Muscle layer of colon (tissue), 2 donors: ENCODE results near the gene KDM4B.

Experiments used
- H3K27ac ChIP-seq: one replicate; pipeline ENCODE4 v1.7.0; 2013; ENCODE audit warnings: low read depth, mild to moderate bottlenecking, low read length, moderate library complexity
- H3K27me3 ChIP-seq, 2 donors: one replicate each; pipeline ENCODE4 v1.7.0; 2013; ENCODE audit warnings: low read length in 2 of 2, mild to moderate bottlenecking in 2 of 2; ENCODE audit not compliant: insufficient read depth in 2 of 2, control insufficient read depth in 1 of 2
- H3K36me3 ChIP-seq: one replicate; pipeline ENCODE4 v1.7.0; 2013; ENCODE audit warnings: mild to moderate bottlenecking, low read length; ENCODE audit not compliant: insufficient read depth
- H3K4me1 ChIP-seq: one replicate; pipeline ENCODE4 v1.7.0; 2013; ENCODE audit warnings: mild to moderate bottlenecking, low read length; ENCODE audit not compliant: insufficient read depth
- H3K4me3 ChIP-seq, 2 donors: one replicate each; pipeline ENCODE4 v1.7.0; 2013; ENCODE audit warnings: low read length in 2 of 2, low read depth in 1 of 2, mild to moderate bottlenecking in 1 of 2, moderate library complexity in 1 of 2
- H3K9ac ChIP-seq: one replicate; pipeline ENCODE4 v1.7.0; 2013; ENCODE audit warnings: low read length
- H3K9me3 ChIP-seq: one replicate; pipeline ENCODE4 v1.7.0; 2013; ENCODE audit warnings: mild to moderate bottlenecking, low read length
- donor health status: abdominal sarcoma.
- donor health status: Adenocarcinoma of cecum.

KDM4B gene

DNA sequence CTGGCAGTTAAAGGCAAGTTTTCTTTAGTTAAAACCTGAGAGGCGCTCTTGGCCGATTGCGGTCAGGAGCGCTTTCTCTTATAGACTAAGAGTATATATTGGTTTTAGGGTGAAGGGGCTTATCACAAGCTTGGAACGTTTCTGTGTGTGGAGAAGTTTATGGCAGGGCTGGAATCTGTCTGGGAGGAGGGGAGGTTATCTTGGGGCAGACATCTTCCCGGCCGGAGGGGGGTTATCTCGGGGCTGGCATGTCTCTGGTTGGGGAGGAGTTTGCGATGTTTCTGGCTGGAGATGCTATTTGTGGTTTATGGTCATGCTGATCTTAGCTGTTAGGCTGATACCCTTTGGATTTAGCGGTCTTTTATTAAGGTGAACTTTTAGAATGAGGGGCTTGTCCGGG lies 18.3 kb downstream of the KDM4B start:
- Histone ChIP-seq H3K9me3 (no peaks in the 10 kb centered on the region), H3K4me1 (peaks cover 20% of the 10 kb centered on the region), H3K36me3 (no peaks in the 10 kb centered on the region), H3K27ac (peak overlapping the region; percentile 24), H3K4me3 (no peak overlapping the region), H3K27me3 (no peaks in the 10 kb centered on the region), H3K9ac (no peak overlapping the region)

- no peaks in the 10 kb centered on the region for H3K36me3 ChIP-seq
- H3K9ac ChIP-seq, result no peak overlapping the region
- peaks cover 20% of the 10 kb centered on the region for H3K4me1 ChIP-seq
- H3K27me3 ChIP-seq, result no peaks in the 10 kb centered on the region
- no peak overlapping the region for H3K4me3 ChIP-seq
- H3K9me3 ChIP-seq, result no peaks in the 10 kb centered on the region
- H3K27ac ChIP-seq, result no peak overlapping the region
Observed at GRCh38 chr19:4987692-4988370, 18.9 kb downstream of the KDM4B start.

DNA sequence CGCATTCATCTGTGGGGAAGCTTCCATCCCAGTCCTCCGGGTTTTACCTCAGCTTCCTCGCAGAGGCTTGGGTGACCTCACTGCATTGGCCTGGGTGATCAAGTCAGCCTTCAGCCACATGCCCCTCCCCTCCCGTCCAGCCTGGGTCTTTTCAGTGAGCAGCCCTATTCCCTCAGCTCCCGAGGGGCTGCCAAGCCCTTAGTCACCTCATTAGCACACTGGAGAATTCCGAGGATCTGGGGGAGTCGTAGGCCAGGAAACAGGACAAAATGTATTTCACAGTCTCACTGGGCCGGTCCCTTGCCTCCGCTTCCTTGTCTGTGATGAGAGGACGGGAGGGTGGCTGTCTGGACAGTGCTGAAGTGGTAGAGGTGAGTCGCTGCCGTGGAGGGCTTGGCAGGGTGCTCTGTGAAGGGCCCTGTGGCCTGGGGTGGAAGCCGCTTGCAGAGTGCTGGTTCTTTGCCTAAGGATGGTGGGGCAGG lies 19.9 kb downstream of the KDM4B start:
- Histone ChIP-seq H3K9ac (no peak overlapping the region), H3K27ac (peak overlapping the region; percentile 27), H3K36me3 (no peaks in the 10 kb centered on the region), H3K27me3 (no peaks in the 10 kb centered on the region), H3K4me1 (peaks cover 20% of the 10 kb centered on the region), H3K9me3 (no peaks in the 10 kb centered on the region), H3K4me3 (no peak overlapping the region)

DNA sequence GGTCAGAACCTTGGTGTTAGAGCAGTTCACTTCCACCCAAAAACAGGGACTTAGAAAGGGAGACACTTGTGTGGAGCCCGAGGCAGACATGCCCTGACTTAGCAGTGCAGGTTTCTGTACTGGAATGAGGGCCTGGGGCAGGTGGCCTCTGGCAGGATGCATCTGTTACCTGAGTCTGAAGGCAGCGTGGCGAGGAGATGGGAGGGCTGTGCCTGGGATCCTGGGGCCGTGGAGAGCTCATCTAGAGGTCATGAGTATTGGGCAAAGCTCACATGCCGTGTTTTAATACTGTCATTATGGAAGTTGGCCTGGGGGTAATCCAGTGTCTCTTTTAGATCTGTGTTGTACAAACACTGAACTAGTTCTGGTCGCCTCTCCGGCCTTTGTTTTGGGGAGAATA lies 21.4 kb downstream of the KDM4B start:
- Histone ChIP-seq H3K9ac (no peak overlapping the region), H3K27me3 (no peaks in the 10 kb centered on the region), H3K4me3 (no peak overlapping the region), H3K27ac (no peak overlapping the region), H3K36me3 (no peaks in the 10 kb centered on the region), H3K4me1 (peaks cover 20% of the 10 kb centered on the region), H3K9me3 (no peaks in the 10 kb centered on the region)

DNA sequence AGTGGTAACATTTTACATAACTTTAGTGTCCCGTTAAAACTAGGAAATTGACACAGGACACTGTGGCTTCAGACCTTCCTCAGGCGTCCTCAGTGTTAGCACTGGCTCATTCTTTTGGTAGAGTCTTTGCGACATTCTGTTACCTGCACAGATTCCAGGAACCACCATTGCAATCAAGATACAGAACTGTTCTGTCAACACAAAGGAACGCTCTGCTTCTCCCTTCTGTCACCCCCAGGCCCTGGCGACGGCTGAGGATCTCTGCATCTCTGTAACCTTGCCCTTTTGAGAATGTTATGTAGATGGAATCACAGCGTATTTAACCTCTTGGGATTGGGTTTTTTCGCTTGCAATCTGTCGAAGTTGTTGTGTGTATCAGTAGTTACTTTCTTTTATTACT lies 22.6 kb downstream of the KDM4B start:
- H3K4me3 ChIP-seq, result no peak overlapping the region
- no peaks in the 10 kb centered on the region for H3K9me3 ChIP-seq
- H3K36me3 ChIP-seq, result peaks cover 1% of the 10 kb centered on the region
- H3K27me3 ChIP-seq, result no peaks in the 10 kb centered on the region
- peaks cover 20% of the 10 kb centered on the region for H3K4me1 ChIP-seq
- H3K9ac ChIP-seq, result no peak overlapping the region
- no peak overlapping the region for H3K27ac ChIP-seq

DNA sequence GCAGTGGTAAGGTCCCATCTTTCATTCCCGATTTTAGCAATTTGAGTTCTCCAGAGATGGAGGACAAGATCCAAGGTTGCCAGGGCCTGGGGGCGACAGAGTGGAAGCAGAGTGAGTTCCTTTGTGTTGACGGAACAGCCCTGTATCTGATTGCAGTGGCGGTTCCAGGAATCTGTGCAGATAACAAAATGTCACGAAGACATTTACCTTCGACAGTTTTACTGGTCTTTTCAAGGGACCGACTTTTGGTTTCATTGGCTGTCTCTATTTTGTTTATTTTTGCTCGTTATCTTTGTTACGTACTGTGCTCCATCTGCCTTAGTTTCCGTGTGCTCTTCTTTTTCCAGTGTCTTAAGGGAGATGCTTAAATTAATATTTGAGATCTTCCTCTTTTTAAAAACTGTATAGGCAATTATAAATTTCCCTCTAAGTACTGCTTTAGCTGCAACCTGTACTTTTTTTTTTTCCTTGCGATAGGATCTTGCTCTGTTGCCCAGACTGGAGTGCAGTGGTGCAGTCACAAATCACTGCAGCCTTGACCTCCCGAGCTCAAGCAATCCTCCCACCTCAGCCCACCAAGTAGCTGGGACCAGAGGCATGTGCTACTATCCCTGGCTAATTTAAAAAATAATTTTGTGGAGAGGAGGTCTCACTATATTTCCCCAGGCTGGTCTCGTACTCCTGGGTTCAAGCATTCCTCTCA lies 23.2 kb downstream of the KDM4B start:
- Histone ChIP-seq H3K4me3 (no peak overlapping the region), H3K9me3 (no peaks in the 10 kb centered on the region), H3K27ac (no peak overlapping the region), H3K27me3 (no peaks in the 10 kb centered on the region), H3K4me1 (peaks cover 17% of the 10 kb centered on the region), H3K9ac (no peak overlapping the region), H3K36me3 (peaks cover 8% of the 10 kb centered on the region)

DNA sequence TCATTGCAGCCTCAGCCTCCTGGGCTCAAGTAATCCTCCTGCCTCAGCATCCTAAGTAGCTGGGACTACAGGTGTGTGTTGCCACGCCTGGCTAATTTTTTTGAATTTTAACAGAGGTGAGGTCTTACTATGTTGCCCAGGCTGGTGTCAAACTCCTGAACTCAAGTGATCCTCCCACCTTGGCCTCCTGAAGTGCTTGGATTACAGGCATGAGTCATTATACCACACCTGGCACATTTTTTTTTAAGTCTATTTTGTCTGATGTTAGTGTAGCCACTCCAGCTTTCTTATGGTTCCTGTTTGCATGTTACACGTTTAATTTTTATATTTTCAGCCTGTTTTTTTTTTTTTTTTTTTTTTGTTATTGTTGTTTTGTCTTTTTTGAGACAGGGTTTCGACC lies 24.8 kb downstream of the KDM4B start:
- Histone ChIP-seq H3K27ac (no peak overlapping the region), H3K4me1 (peaks cover 5% of the 10 kb centered on the region), H3K9ac (no peak overlapping the region), H3K9me3 (no peaks in the 10 kb centered on the region), H3K36me3 (peaks cover 8% of the 10 kb centered on the region), H3K4me3 (no peak overlapping the region), H3K27me3 (no peaks in the 10 kb centered on the region)

DNA sequence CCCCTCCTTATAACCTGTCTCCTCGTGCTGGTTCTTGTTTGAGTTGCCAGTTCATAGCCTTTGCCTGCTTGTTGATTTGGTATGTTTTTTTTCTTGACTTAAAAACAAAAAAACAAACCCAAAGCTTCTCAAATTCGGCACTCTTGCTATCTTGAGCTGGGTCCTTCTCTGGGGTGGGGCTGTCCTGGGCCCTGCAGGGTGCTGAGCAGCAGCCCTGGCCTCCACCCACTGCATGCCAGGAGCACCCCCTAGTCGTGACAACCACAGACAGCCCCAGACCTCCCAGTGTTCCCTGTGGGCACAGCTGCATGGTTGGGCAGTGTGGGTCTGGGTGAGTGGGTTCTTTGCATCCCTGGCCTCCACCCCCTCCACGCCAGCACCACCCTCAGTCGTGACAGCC lies 27.8 kb downstream of the KDM4B start:
- Histone ChIP-seq H3K27me3 (no peaks in the 10 kb centered on the region), H3K9me3 (no peaks in the 10 kb centered on the region), H3K4me1 (no peaks in the 10 kb centered on the region), H3K36me3 (peaks cover 8% of the 10 kb centered on the region), H3K4me3 (no peak overlapping the region), H3K9ac (no peak overlapping the region), H3K27ac (no peak overlapping the region)

GRCh38 chr19:4997297-4997696 lies 28.4 kb downstream of the KDM4B start:
- Histone ChIP-seq H3K9ac (no peak overlapping the region), H3K4me1 (no peaks in the 10 kb centered on the region), H3K27ac (no peak overlapping the region), H3K9me3 (no peaks in the 10 kb centered on the region), H3K36me3 (peaks cover 8% of the 10 kb centered on the region), H3K4me3 (no peak overlapping the region), H3K27me3 (no peaks in the 10 kb centered on the region)

DNA sequence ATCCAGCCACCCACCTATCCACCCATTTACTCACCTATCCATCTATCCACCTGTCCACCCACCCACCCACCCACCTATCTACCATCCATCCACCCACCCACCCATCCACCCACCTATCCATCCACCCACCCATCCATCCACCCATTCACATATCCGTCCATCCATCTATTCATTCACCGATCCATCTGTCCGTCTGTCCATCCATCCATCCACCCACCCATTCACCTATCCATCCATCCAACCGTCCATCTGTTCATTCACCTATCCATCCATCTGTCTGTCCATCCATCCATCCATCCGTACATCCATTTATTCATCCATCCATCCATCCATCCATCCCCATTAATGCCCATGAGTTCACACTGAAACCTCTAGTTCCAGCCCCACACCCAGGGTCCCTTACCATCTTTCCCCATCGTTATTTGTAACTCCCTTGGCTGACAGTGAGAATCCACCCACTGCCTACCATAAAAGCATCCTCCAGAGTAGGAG lies 31.3 kb downstream of the KDM4B start:
- Histone ChIP-seq H3K9me3 (no peaks in the 10 kb centered on the region), H3K9ac (no peak overlapping the region), H3K4me1 (no peaks in the 10 kb centered on the region), H3K27me3 (no peaks in the 10 kb centered on the region), H3K4me3 (no peak overlapping the region), H3K27ac (no peak overlapping the region), H3K36me3 (peaks cover 8% of the 10 kb centered on the region)

- Histone ChIP-seq H3K4me1 (no peaks in the 10 kb centered on the region), H3K27ac (no peak overlapping the region)
Observed at GRCh38 chr19:5001615-5002014, 32.7 kb downstream of the KDM4B start.

More at GRCh38 chr19:5001615-5002014, 32.7 kb downstream of the KDM4B start:
- H3K27me3 ChIP-seq, result no peaks in the 10 kb centered on the region
- peaks cover 6% of the 10 kb centered on the region for H3K36me3 ChIP-seq
- no peak overlapping the region for H3K9ac ChIP-seq
- no peaks in the 10 kb centered on the region for H3K9me3 ChIP-seq
- H3K4me3 ChIP-seq, result no peak overlapping the region
